Tibial nerve (tissue), 4 donors: Measurements from ENCODE around the gene MAPT.

Source experiments
- CTCF ChIP-seq, 5 experiments: fragments of 200-600 bp in 3 of 5; fragments of 450-650 bp in 2 of 5; sonication (generic) in 3 of 5; IDR thresholded peaks; one replicate each; pipeline ENCODE4 v1.5.1; 2016 to 2019; ENCODE audit warnings: antibody characterized with exemption in 5 of 5, mild to moderate bottlenecking in 3 of 5, moderate library complexity in 2 of 5
- EP300 ChIP-seq, 2 donors: sonication (generic); formaldehyde crosslinking; IDR thresholded peaks; one replicate each; pipeline ENCODE4 v1.6.1; 2017; ENCODE audit warnings: antibody characterized with exemption in 2 of 2, mild to moderate bottlenecking in 1 of 2
- POLR2A ChIP-seq, 2 donors: fragments of 450-650 bp; IDR thresholded peaks; one replicate each; pipeline ENCODE4 v1.6.1; 2017; ENCODE audit warnings: antibody characterized with exemption in 2 of 2, mild to moderate bottlenecking in 2 of 2, moderate library complexity in 2 of 2

GRCh38 chr17:46064460-46064859, 170.1 kb downstream of the MAPT start:
- TF ChIP-seq CTCF (IDR thresholded peaks at IDR 0.05) = no peak
- no peak for TF ChIP-seq POLR2A (IDR thresholded peaks at IDR 0.05)
- no peak for TF ChIP-seq EP300 (IDR thresholded peaks at IDR 0.05)
